HG03457 (cell line): ENCODE results near the gene MKNK2.
"Not testable (repeated sequence)": the region's sequence is repeated elsewhere in the genome, so short reads cannot be mapped to it uniquely, and the experiment has no call there.

Source experiments
- ATAC-seq: cut with Tn5 transposase; IDR thresholded peaks from one replicate; pipeline ENCODE4 v1.9.1; 2021; ENCODE audit warnings: moderate number of reproducible peaks; ENCODE audit not compliant: unreplicated experiment

MKNK2 gene

GRCh38 chr19:1997353-1998233, 53.5 kb downstream of the MKNK2 start:
- ATAC-seq: no peak

- ATAC-seq: no peak
Observed at GRCh38 chr19:1992759-1993260, 58.2 kb downstream of the MKNK2 start.

GRCh38 chr19:1991018-1991913, 59.8 kb downstream of the MKNK2 start:
- no peak for ATAC-seq

GRCh38 chr19:1990230-1991017, 60.6 kb downstream of the MKNK2 start:
- no peak for ATAC-seq

- ATAC-seq: no peak
Observed at GRCh38 chr19:1989513-1990229, 61.4 kb downstream of the MKNK2 start.

- ATAC-seq: not testable (repeated sequence)
Observed at GRCh38 chr19:1988464-1988863, 62.6 kb downstream of the MKNK2 start.
